Measurements from ENCODE around the gene CDH24. TPM values are rescaled to one million over a fixed set of nuclear protein-coding genes. Genes with fewer than 3 reads are reported as not detected.

CDH24 gene
- total and polyA plus RNA-seq, 9 of the 15 experiments (the other 6 are each of a cell fraction or from before 2014, with no cell fraction given) = 0.04 to 16.2 (median 4.9) TPM

DNA sequence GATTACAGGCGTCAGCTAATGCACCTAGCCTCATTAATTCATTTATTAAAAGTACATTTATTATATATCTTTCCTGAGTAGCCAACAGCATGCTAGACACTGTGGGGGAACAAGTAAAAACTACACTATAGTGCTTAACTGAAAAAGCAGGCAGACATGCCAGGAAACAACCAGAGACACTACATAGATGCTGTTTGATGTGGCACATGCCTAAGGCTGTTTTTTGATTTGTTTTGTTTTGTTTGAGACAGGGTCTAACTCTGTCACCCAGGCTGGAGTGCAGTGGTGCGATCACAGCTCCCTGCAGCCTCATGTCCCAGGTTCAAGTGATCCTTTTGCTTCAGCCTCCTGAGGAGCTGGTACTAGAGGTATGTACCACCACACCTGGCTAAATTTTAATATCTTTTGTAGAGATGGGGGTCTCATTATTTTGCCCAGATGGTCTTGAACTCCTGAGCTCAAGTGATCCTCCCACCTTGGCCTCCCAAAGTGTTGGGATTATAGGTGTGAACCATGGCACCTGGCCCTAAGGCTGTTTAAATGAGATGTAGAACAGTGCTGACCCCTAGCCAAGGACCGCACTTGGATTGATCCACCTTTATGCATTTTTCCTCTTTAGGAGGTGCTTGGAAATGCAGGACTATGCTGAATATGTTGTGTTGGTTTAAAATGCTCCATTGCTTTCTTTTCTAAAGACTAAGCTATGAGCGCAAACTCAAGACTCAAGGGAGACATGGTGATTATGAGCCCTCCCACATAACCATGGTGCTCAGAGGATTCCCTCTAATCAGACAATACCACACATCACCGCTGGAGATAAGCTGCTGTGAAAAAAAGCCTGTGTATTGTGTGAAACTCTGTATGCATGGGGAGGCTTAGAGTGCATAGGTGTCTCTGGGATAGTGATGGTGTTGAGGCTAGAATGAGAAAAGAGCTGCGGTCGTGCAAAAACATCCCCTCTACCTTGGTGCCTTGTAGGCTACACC is 36.9 kb downstream of the CDH24 start (continued):
- peak; percentile 38; the same call in 1 of the 2 replicates for TF ChIP-seq RFX1 (IDR thresholded peaks at IDR 0.05)
- TF ChIP-seq NBN (IDR thresholded peaks at IDR 0.05; ENCODE audit: low read depth) = peak; percentile 45; the same call in 1 of the 2 replicates
- TF ChIP-seq ZNF324 (CRISPR knock-in tag; IDR thresholded peaks at IDR 0.05) = no peak
- peak; percentile 94 for TF ChIP-seq DPF2 (IDR thresholded peaks at IDR 0.05)
- TF ChIP-seq ZEB2 (IDR thresholded peaks at IDR 0.05) = peak; percentile 74; the same call in 1 of the 2 replicates
- no peak for TF ChIP-seq PYGO2 (tag; IDR thresholded peaks at IDR 0.05)
- no peak for TF ChIP-seq CBX1 (IDR thresholded peaks at IDR 0.05; ENCODE audit: low read depth)

DNA sequence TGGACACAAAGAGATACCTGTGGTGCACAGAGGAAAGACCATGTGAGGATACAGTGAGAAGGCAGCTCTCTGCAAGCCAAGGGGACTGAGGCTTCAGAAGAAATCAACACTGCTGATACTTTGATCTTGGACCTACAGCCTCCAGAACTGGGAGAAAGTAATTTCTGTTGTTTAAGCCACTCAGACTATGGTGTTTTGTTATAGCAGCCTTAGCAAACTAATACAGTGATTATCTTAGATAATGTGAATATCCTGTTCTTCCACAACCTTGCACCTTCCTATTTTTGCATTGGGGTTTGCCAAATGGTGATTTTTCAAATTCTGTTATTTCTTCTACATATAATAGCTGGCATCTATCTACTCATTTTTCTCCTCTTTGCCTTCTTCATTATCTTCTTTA is 39.2 kb downstream of the CDH24 start:
- Histone ChIP-seq H2AFZ (ENCODE audit: low read depth, low read length) (no peak overlapping the region), H3K9me1 (ENCODE audit: control insufficient read depth, insufficient read depth, low read length) (no peaks in the 10 kb centered on the region), H3K4me3 (no peak overlapping the region), H4K20me1 (replicated peaks; ENCODE audit: control insufficient read depth, insufficient read depth, low read length) (peaks cover 2% of the 10 kb centered on the region; the same call in 1 of the 2 replicates), H3K36me3 (ENCODE audit: control insufficient read depth, insufficient read depth, low read length) (no peaks in the 10 kb centered on the region), H3K9ac (ENCODE audit: insufficient read depth in 1 of 2, low read depth in 2 of 2, low read length in 2 of 2) (no peak overlapping the region), H3K9me3 (replicated peaks; ENCODE audit: control insufficient read depth, insufficient read depth, low read depth, low read length) (no peaks in the 10 kb centered on the region), H3K79me2 (ENCODE audit: control insufficient read depth, insufficient read depth, low read length) (no peaks in the 10 kb centered on the region), H3K4me2 (ENCODE audit: insufficient read depth, low read length) (no peak overlapping the region), H3K4me1 (replicated peaks in 1 of 2; ENCODE audit: control insufficient read depth in 2 of 2, insufficient read depth in 2 of 2, low read length in 2 of 2) (peaks cover 28 to 33% of the 10 kb centered on the region in 2 experiments; a peak in 4 of 5 replicates), H3K27me3 (ENCODE audit: control insufficient read depth in 2 of 2, insufficient read depth in 2 of 2, low read length in 2 of 2) (no peaks in the 10 kb centered on the region), H3K27ac (ENCODE audit: extremely low read depth, low read depth, low read length) (no peak overlapping the region)
- TF ChIP-seq ZNF12 (CRISPR knock-in tag; IDR thresholded peaks at IDR 0.05) = peak; percentile 93
- TF ChIP-seq, protein P1, sequence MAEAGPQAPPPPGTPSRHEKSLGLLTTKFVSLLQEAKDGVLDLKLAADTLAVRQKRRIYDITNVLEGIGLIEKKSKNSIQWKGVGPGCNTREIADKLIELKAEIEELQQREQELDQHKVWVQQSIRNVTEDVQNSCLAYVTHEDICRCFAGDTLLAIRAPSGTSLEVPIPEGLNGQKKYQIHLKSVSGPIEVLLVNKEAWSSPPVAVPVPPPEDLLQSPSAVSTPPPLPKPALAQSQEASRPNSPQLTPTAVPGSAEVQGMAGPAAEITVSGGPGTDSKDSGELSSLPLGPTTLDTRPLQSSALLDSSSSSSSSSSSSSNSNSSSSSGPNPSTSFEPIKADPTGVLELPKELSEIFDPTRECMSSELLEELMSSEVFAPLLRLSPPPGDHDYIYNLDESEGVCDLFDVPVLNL (CRISPR knock-in tag; IDR thresholded peaks at IDR 0.05; ENCODE audit: low read depth) = no peak
- BruUV-seq (replicated peaks) = no TSS peak
- CTCF ChIA-PET (ENCODE audit: low intra/inter-chr PET ratio) = no interaction called here
- POLR2A ChIA-PET = interaction anchor here (0.9 to 4.7 kb wide), 2 partner anchors 11 to 76 kb away, joined by 3 to 29 read pairs; no protein-coding TSS in a partner anchor
- intact Hi-C loops (cut with micrococcal nuclease) = no loop called here
- in situ Hi-C loops (cut with MboI) = no loop called here
- DNase-seq (ENCODE audit: extremely low read depth in 1 of 4, low spot score in 3 of 4) (no peak), FAIRE-seq (no peak), ATAC-seq (no peak)
